ENCODE results near the gene EVPL.

The EVPL gene

DNA sequence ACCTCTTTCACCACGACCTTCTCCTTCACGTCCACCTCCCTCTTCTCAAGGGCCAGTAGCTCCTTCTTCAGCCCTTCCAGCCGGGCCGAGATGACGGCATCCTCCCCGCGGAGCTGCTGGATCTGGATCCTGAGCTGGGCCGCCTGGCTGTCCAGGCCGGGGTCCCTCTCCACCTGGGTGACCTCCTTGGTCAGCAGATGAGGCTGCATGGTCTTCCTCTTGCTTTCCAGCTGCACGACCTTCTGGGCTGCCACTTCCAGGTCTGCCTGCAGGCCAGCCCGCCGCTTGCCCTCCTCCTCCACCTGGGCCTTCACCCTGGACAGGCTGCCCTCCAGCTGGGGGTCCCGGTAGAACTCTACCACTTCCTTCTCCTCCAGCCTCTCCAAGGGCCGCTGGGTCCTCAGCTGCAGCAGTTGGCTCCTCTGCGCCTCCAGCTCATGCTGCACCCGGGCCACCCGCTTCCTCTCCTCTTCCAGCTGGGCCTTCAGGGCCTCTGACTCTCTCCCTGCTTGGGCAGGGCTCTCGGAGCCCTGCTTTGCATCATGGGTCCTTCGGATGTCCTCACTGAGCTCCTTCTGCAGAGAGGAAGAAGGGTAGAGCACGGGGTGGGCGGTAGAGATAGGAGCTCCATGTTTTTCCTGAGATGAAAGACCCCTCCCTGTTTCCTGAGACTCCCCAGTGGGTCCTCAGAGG lies 17.0 kb downstream of the EVPL start:
- Histone ChIP-seq H3K79me2 (ENCODE audit: insufficient read depth, low read length) (no peaks in the 10 kb centered on the region), H3K36me3 (ENCODE audit: insufficient read depth, low read length) (no peaks in the 10 kb centered on the region), H3K9me3 (ENCODE audit: insufficient read depth, low read length, severe bottlenecking) (no peaks in the 10 kb centered on the region), H3K4me3 (ENCODE audit: low read depth in 1 of 2, low read length in 2 of 2) (no peak overlapping the region), H2AFZ (ENCODE audit: low read depth, low read length) (no peak overlapping the region), H3K27ac (ENCODE audit: low read length) (no peak overlapping the region), H3K4me2 (ENCODE audit: insufficient read depth, low read length) (no peak overlapping the region), H3K27me3 (ENCODE audit: insufficient read depth, low read length, poor library complexity) (no peaks in the 10 kb centered on the region), H4K20me1 (ENCODE audit: insufficient read depth, low read length) (no peaks in the 10 kb centered on the region), H3K9ac (ENCODE audit: low read depth, low read length) (no peak overlapping the region), H3K4me1 (ENCODE audit: insufficient read depth, low read length) (peaks cover 8% of the 10 kb centered on the region)
- no peak for DNase-seq
- no peak for TF ChIP-seq EZH2 (IDR thresholded peaks at IDR 0.05; ENCODE audit: borderline replicate concordance, low read depth, low read length, severe bottlenecking)
- TF ChIP-seq, protein P1, sequence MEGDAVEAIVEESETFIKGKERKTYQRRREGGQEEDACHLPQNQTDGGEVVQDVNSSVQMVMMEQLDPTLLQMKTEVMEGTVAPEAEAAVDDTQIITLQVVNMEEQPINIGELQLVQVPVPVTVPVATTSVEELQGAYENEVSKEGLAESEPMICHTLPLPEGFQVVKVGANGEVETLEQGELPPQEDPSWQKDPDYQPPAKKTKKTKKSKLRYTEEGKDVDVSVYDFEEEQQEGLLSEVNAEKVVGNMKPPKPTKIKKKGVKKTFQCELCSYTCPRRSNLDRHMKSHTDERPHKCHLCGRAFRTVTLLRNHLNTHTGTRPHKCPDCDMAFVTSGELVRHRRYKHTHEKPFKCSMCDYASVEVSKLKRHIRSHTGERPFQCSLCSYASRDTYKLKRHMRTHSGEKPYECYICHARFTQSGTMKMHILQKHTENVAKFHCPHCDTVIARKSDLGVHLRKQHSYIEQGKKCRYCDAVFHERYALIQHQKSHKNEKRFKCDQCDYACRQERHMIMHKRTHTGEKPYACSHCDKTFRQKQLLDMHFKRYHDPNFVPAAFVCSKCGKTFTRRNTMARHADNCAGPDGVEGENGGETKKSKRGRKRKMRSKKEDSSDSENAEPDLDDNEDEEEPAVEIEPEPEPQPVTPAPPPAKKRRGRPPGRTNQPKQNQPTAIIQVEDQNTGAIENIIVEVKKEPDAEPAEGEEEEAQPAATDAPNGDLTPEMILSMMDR (IDR thresholded peaks at IDR 0.05; ENCODE audit: borderline replicate concordance, extremely low read depth, low read length, poor library complexity, severe bottlenecking), result no peak
- ATAC-seq (ENCODE audit: insufficient read depth, low read depth), result no peak

DNA sequence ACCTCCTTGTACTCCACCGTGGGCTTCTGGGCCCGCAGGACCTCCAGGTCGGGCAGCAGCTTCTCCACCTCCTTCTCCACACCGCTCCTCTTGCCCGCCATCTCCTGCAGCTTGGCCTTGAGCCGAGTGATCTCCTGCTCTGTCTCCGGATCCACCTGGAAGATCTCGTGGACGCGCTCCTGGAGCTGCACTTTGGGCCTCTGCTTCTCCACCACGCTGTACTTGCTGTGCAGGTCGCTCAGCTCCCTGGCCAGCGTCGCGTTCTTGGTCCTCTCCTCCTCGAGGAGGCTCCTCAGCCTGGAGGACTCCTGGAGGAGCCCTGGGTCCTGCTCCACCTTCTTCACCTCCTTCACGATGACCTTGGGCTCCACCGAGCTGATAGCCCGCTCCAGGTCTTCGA lies 17.7 kb downstream of the EVPL start:
- TF ChIP-seq, protein P1 (IDR thresholded peaks at IDR 0.05; ENCODE audit: borderline replicate concordance, extremely low read depth, low read length, poor library complexity, severe bottlenecking), result no peak
- TF ChIP-seq EZH2 (IDR thresholded peaks at IDR 0.05; ENCODE audit: borderline replicate concordance, low read depth, low read length, severe bottlenecking), result no peak
- Histone ChIP-seq H3K27me3 (ENCODE audit: insufficient read depth, low read length, poor library complexity) (no peaks in the 10 kb centered on the region), H3K9me3 (ENCODE audit: insufficient read depth, low read length, severe bottlenecking) (no peaks in the 10 kb centered on the region), H3K4me1 (ENCODE audit: insufficient read depth, low read length) (peaks cover 7% of the 10 kb centered on the region), H3K79me2 (ENCODE audit: insufficient read depth, low read length) (no peaks in the 10 kb centered on the region), H3K4me2 (ENCODE audit: insufficient read depth, low read length) (no peak overlapping the region), H3K4me3 (ENCODE audit: low read depth in 1 of 2, low read length in 2 of 2) (no peak overlapping the region), H4K20me1 (ENCODE audit: insufficient read depth, low read length) (no peaks in the 10 kb centered on the region), H2AFZ (ENCODE audit: low read depth, low read length) (no peak overlapping the region), H3K27ac (ENCODE audit: low read length) (no peak overlapping the region), H3K9ac (ENCODE audit: low read depth, low read length) (no peak overlapping the region), H3K36me3 (ENCODE audit: insufficient read depth, low read length) (no peaks in the 10 kb centered on the region)
- DNase-seq (no peak), ATAC-seq (ENCODE audit: insufficient read depth, low read depth) (no peak)

DNA sequence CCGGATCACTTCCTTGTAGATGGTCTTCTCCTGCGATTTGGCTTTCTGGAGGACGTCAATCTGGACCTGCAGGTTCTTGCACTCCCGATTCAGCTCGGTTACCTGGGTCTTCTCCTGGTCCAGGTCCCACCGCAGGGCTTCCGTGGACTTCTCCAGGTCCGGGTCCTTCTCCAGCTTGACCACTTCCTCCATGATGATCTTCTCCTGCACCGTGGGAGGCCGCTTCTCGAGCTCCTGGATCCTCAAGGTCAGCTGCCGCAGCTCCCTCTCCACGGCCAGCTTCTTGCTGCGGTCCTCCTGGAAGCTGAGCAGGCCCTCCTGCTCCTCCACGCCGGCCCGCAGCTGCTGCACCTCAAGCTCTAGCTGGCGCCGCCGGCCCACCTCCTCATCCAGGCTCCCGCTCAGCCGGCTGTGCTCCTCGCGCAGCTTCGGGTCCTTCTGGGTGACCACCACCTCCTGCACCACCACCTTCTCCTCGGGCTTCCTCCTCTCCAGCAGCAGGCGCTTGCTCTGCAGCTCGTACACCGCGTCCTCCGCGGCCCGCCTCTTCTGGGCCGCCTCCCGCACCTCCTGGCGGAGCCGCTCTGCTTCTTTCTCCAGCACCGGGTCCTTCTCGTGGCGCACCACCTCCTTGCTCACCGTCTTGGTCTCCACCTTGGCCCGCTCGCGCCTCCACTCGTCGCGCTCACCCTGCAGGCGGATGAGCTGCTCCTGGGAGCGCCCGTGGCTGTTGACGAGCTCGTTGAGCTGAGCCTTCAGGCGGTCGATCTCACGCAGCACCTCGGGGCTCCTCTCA lies 18.3 kb downstream of the EVPL start:
- no peaks in the 10 kb centered on the region for H3K36me3 ChIP-seq (ENCODE audit: insufficient read depth, low read length)
- H3K27me3 ChIP-seq (ENCODE audit: insufficient read depth, low read length, poor library complexity), result no peaks in the 10 kb centered on the region
- ATAC-seq (ENCODE audit: insufficient read depth, low read depth), result no peak

More for the DNA sequence above, 18.3 kb downstream of the EVPL start:
- Histone ChIP-seq H3K9me3 (ENCODE audit: insufficient read depth, low read length, severe bottlenecking) (no peaks in the 10 kb centered on the region), H3K4me3 (ENCODE audit: low read depth in 1 of 2, low read length in 2 of 2) (no peak overlapping the region), H3K79me2 (ENCODE audit: insufficient read depth, low read length) (no peaks in the 10 kb centered on the region), H3K27ac (ENCODE audit: low read length) (no peak overlapping the region), H3K9ac (ENCODE audit: low read depth, low read length) (no peak overlapping the region), H3K4me2 (ENCODE audit: insufficient read depth, low read length) (no peak overlapping the region), H2AFZ (ENCODE audit: low read depth, low read length) (no peak overlapping the region), H4K20me1 (ENCODE audit: insufficient read depth, low read length) (no peaks in the 10 kb centered on the region), H3K4me1 (ENCODE audit: insufficient read depth, low read length) (peaks cover under 1% of the 10 kb centered on the region)
- TF ChIP-seq, protein P1 (IDR thresholded peaks at IDR 0.05; ENCODE audit: borderline replicate concordance, extremely low read depth, low read length, poor library complexity, severe bottlenecking), result no peak
- no peak for TF ChIP-seq EZH2 (IDR thresholded peaks at IDR 0.05; ENCODE audit: borderline replicate concordance, low read depth, low read length, severe bottlenecking)
- DNase-seq, result no peak

Data from DND-41 (cell line).